CD4-positive, alpha-beta T cell (primary cell): Measurements from ENCODE around the gene CMSS1. TPM values are rescaled to one million over a fixed set of nuclear protein-coding genes. Genes with fewer than 3 reads are reported as not detected.

ENCODE experiments used
- ATAC-seq: fragments of 200-7000 bp; cut with Tn5 transposase; one replicate; pipeline ENCODE4 v1.10.0; 2022; ENCODE audit warnings: mild to moderate bottlenecking; ENCODE audit not compliant: poor library complexity
- CTCF ChIA-PET: fragments of 350-600 bp; sonication (Branson Sonifier 250); formaldehyde crosslinking; loops from one replicate; lab custom pipeline; 2021; ENCODE audit warnings: antibody characterized with exemption, inconsistent platforms; lab: Charles Lee
- POLR2A ChIA-PET: fragments of 350-600 bp; sonication (Branson Sonifier 250); formaldehyde crosslinking; loops from one replicate; lab custom pipeline; 2021; ENCODE audit warnings: antibody characterized with exemption, inconsistent platforms; lab: Charles Lee
- DNase-seq, 14 experiments: peaks; one replicate each; pipeline ENCODE4 v3.0.0-alpha.2; 2013 to 2020; ENCODE audit warnings: mixed read lengths in 2 of 14
- H3K27ac ChIP-seq, 2 donors: one replicate each; pipeline versions ENCODE4 v1.5.1 to v1.7.0; 2013; ENCODE audit warnings: low read length in 2 of 2, low read depth in 1 of 2, mild to moderate bottlenecking in 1 of 2
- H3K27me3 ChIP-seq, 2 experiments: 1 replicate in 1 of 2; 2 replicates in 1 of 2; pipeline versions ENCODE4 v1.6.1 to v1.7.0; 2013; ENCODE audit warnings: low read length in 2 of 2, control low read depth in 1 of 2, mild to moderate bottlenecking in 1 of 2, moderate library complexity in 1 of 2; ENCODE audit not compliant: insufficient read depth in 2 of 2, control insufficient read depth in 1 of 2
- H3K36me3 ChIP-seq: one replicate; pipeline ENCODE4 v1.6.1; 2013; ENCODE audit warnings: low read length, control low read depth; ENCODE audit not compliant: insufficient read depth
- H3K4me1 ChIP-seq: one replicate; pipeline ENCODE4 v1.6.1; 2013; ENCODE audit warnings: low read length, control low read depth; ENCODE audit not compliant: insufficient read depth
- H3K4me3 ChIP-seq: one replicate; pipeline ENCODE4 v1.5.1; 2013; ENCODE audit warnings: mild to moderate bottlenecking, low read length, moderate library complexity
- H3K9me3 ChIP-seq, 2 experiments: 1 replicate in 1 of 2; 2 replicates in 1 of 2; pipeline versions ENCODE4 v1.6.1 to v1.7.0; 2013; ENCODE audit warnings: low read length in 2 of 2, mild to moderate bottlenecking in 2 of 2, control low read depth in 1 of 2, moderate library complexity in 1 of 2; ENCODE audit not compliant: control insufficient read depth in 1 of 2, insufficient read depth in 1 of 2
- H3K27ac Mint-ChIP-seq: one replicate; pipeline ENCODE4 v1.8.0; 2020; ENCODE audit warnings: mixed read lengths
- H3K27me3 Mint-ChIP-seq: one replicate; pipeline ENCODE4 v1.8.0; 2021; ENCODE audit warnings: mixed read lengths
- H3K36me3 Mint-ChIP-seq: one replicate; pipeline ENCODE4 v1.8.0; 2021; ENCODE audit warnings: low read depth, mixed read lengths
- H3K4me1 Mint-ChIP-seq: one replicate; pipeline ENCODE4 v1.8.0; 2021; ENCODE audit warnings: low read depth, mixed read lengths
- H3K4me3 Mint-ChIP-seq: one replicate; pipeline ENCODE4 v1.8.0; 2020; ENCODE audit warnings: mild to moderate bottlenecking, mixed read lengths
- H3K9me3 Mint-ChIP-seq: one replicate; pipeline ENCODE4 v1.8.0; 2020; ENCODE audit warnings: mixed read lengths
- intact Hi-C, 2 experiments: fragments of 100-400 bp; cut with DNase I in 1 of 2; cut with micrococcal nuclease in 1 of 2; formaldehyde crosslinking; loops; one replicate each; pipeline versions ENCODE4 v1.15.1 to v1.9.0; 2023 to 2025; cut with DNase I, micrococcal nuclease
- total RNA-seq, 174 experiments: library from RNA in 2 of 174; stranded (reverse) in 2 of 174; gene quantifications; one replicate each; pipeline ENCODE4 v1.2.3 and lab custom pipeline; 2021 to 2026
- TF ChIP-seq, protein P1 (sequence below): fragments of 200-600 bp; IDR thresholded peaks from one replicate; pipeline ENCODE4 v1.8.0; 2022; ENCODE audit warnings: antibody characterized with exemption, mild to moderate bottlenecking

The CMSS1 gene
- total RNA-seq, 2 experiments from 2014 or later: 12.2 TPM

DNA sequence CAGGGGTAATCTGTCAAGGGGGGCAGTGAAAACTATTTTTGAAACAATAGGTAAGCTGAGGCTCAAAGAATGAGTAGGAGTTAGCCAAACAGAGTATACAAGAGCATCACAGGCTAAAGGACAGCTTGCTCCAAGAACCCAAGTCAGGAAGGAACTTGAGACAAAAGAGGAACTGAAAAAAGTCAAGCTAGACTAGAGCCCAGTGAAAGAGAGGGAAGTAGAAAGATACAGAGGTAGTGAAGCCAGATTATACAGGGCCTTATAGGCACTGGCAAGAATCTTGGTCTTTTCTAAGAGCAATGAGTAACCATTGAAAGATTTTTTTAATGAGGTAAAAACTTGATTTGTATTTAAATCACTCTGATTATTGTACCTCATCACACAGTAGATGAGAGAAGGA is 226.7 kb downstream of the CMSS1 start:
- Histone ChIP-seq H3K4me3 (no peak overlapping the region), H3K27me3 (no peaks in the 10 kb centered on the region), H3K4me1 (no peaks in the 10 kb centered on the region), H3K9me3 (no peaks in the 10 kb centered on the region), H3K27ac (no peak overlapping the region), H3K36me3 (no peaks in the 10 kb centered on the region)
- H3K36me3 Mint-ChIP-seq: peaks cover 4% of the 10 kb centered on the region
- no peak for ATAC-seq
- ChIA-PET CTCF (no interaction called here), POLR2A (no interaction called here)
- H3K9me3 Mint-ChIP-seq: no peaks in the 10 kb centered on the region
- DNase-seq: peak in 3 of 14 experiments; percentile 15 to 34 (median 29)
- H3K27ac Mint-ChIP-seq: no peak overlapping the region
- H3K4me3 Mint-ChIP-seq: no peak overlapping the region
- intact Hi-C loops: no loop called here
- H3K4me1 Mint-ChIP-seq: no peaks in the 10 kb centered on the region
- H3K27me3 Mint-ChIP-seq: no peaks in the 10 kb centered on the region
- TF ChIP-seq, protein P1, sequence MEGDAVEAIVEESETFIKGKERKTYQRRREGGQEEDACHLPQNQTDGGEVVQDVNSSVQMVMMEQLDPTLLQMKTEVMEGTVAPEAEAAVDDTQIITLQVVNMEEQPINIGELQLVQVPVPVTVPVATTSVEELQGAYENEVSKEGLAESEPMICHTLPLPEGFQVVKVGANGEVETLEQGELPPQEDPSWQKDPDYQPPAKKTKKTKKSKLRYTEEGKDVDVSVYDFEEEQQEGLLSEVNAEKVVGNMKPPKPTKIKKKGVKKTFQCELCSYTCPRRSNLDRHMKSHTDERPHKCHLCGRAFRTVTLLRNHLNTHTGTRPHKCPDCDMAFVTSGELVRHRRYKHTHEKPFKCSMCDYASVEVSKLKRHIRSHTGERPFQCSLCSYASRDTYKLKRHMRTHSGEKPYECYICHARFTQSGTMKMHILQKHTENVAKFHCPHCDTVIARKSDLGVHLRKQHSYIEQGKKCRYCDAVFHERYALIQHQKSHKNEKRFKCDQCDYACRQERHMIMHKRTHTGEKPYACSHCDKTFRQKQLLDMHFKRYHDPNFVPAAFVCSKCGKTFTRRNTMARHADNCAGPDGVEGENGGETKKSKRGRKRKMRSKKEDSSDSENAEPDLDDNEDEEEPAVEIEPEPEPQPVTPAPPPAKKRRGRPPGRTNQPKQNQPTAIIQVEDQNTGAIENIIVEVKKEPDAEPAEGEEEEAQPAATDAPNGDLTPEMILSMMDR: no peak

DNA sequence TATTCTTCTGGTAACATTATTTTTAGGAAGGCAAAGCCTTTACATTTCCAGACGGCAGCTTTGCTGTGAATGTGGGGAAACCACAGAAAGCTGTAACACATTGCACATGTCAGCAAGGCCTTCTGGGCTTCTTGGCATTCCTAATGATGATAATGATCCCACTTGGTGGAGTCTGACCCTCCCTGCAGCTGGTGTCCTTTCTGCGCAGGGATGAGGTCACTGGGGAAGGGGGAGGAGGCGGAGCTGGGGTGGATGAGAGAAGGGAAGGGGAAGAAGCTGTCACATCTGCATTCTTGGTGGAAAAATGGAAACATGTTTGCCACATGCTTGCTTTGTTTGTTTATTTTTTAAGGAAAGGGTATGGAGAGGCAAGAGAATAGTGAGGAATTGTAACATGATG is 228.0 kb downstream of the CMSS1 start:
- no peaks in the 10 kb centered on the region for H3K27me3 Mint-ChIP-seq
- peak in 2 of 14 experiments; percentile 13 to 17 for DNase-seq

DNA sequence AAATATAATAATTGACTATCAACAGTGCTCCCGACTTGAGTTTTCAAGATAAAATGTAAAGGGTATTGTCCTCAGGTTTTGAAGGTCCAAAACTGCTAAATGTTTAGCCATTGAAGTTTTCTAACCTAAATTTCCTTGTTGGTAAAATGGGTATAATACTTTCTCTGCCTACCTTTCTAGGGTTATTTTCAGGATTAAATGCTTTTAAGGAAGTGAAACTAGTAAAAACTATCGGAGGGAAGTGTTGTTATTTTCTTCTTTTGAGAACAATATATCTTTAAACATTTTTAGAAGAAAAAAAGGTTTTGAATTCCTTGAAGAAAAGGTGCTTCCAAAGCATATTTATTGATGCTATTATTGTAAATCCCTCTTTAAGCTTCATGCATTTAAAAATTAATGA is 229.3 kb downstream of the CMSS1 start:
- CTCF ChIA-PET: no interaction called here
- Histone ChIP-seq H3K27ac (no peak overlapping the region), H3K9me3 (no peaks in the 10 kb centered on the region), H3K36me3 (no peaks in the 10 kb centered on the region), H3K27me3 (no peaks in the 10 kb centered on the region), H3K4me3 (no peak overlapping the region), H3K4me1 (no peaks in the 10 kb centered on the region)
- no peak overlapping the region for H3K27ac Mint-ChIP-seq
- no peaks in the 10 kb centered on the region for H3K4me1 Mint-ChIP-seq
- POLR2A ChIA-PET: no interaction called here
- DNase-seq (no peak), ATAC-seq (no peak)
- intact Hi-C loops: no loop called here
- H3K4me3 Mint-ChIP-seq: no peak overlapping the region
- H3K27me3 Mint-ChIP-seq: no peaks in the 10 kb centered on the region
- H3K9me3 Mint-ChIP-seq: no peaks in the 10 kb centered on the region
- no peaks in the 10 kb centered on the region for H3K36me3 Mint-ChIP-seq
- TF ChIP-seq, protein P1: no peak

More for the DNA sequence above, 228.0 kb downstream of the CMSS1 start:
- H3K27ac ChIP-seq: no peak overlapping the region
- no peaks in the 10 kb centered on the region for H3K27me3 ChIP-seq
- intact Hi-C loops: no loop called here
- H3K9me3 Mint-ChIP-seq: no peaks in the 10 kb centered on the region
- no peaks in the 10 kb centered on the region for H3K36me3 ChIP-seq
- no peak overlapping the region for H3K4me3 ChIP-seq
- TF ChIP-seq, protein P1: no peak
- H3K27ac Mint-ChIP-seq: no peak overlapping the region
- CTCF ChIA-PET: no interaction called here
- no peak overlapping the region for H3K4me3 Mint-ChIP-seq
- POLR2A ChIA-PET: no interaction called here
- no peaks in the 10 kb centered on the region for H3K9me3 ChIP-seq
- no peaks in the 10 kb centered on the region for H3K4me1 ChIP-seq
- H3K36me3 Mint-ChIP-seq: no peaks in the 10 kb centered on the region
- no peaks in the 10 kb centered on the region for H3K4me1 Mint-ChIP-seq
- no peak for ATAC-seq
